Measurements from ENCODE around the gene OBSCN.

Gene OBSCN

GRCh38 chr1:228316589-228317387, 108.9 kb downstream of the OBSCN start:
- DNase-seq (ENCODE audit: low read depth in 2 of 3, low spot score in 1 of 3), result no peak

DNA sequence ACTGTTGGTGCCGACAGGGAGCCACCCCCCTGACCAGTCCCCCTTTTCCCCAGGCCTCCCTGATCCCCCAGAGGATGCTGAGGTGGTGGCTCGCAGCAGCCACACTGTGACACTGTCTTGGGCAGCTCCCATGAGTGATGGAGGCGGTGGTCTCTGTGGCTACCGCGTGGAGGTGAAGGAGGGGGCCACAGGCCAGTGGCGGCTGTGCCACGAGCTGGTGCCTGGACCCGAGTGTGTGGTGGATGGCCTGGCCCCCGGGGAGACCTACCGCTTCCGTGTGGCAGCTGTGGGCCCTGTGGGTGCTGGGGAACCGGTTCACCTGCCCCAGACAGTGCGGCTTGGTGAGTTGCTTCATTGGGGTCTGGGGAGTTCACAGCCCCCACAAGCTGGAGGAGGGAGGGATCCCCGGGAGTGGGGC, 109.6 kb downstream of the OBSCN start:
- DNase-seq (ENCODE audit: low read depth in 2 of 3, low spot score in 1 of 3), result no peak

- DNase-seq (ENCODE audit: low read depth in 2 of 3, low spot score in 1 of 3), result no peak
These were observed 110.3 kb downstream of the OBSCN start for GRCh38 chr1:228317891-228318810.

DNA sequence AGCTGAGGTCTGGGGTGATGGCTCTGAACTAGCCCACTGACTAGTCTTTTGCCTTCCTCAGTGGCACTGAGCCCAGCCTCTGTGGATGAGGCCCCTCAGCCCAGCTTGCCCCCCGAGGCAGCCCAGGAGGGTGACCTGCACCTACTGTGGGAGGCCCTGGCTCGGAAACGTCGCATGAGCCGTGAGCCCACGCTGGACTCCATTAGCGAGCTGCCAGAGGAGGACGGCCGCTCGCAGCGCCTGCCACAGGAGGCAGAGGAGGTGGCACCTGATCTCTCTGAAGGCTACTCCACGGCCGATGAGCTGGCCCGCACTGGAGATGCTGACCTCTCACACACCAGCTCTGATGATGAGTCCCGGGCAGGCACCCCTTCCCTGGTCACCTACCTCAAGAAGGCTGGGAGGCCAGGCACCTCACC, 111.0 kb downstream of the OBSCN start:
- DNase-seq (ENCODE audit: low read depth in 2 of 3, low spot score in 1 of 3), result no peak

GRCh38 chr1:228319352-228320088, 111.7 kb downstream of the OBSCN start:
- DNase-seq (ENCODE audit: low read depth in 2 of 3, low spot score in 1 of 3), result no peak

DNA sequence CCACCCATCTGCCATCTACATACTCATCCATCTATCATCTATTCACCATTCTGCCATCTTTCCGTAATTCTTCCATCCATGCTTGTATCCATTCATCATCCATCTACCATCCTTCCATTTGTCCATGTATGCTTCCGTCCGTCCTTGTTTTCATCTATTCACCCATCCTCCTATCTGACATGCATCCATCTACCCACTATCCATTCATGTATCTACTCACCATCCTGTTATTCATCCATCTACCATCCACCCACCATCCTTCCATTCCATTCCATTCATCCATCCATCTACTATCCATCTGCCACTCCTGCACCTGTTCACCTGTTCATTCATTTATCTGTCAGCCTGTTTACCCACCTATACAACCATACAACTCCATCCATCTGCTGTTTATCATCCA, 112.5 kb downstream of the OBSCN start:
- no peak for DNase-seq (ENCODE audit: low read depth in 2 of 3, low spot score in 1 of 3)

- no peak for DNase-seq (ENCODE audit: low read depth in 2 of 3, low spot score in 1 of 3)
These were observed 113.6 kb downstream of the OBSCN start for GRCh38 chr1:228321435-228321834.

DNA sequence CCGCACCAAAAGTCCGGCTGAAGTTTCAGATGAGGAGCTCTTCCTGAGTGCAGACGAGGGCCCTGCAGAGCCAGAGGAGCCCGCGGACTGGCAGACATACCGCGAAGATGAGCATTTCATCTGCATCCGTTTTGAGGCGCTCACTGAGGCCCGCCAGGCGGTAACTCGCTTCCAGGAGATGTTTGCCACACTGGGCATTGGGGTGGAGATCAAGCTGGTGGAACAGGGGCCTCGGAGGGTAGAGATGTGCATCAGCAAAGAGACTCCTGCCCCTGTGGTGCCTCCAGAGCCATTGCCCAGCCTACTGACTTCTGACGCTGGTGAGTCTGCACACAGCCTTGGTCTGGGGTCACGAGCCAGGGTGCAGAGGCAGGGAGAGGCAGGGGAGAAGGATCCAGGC, 114.1 kb downstream of the OBSCN start:
- no peak for DNase-seq (ENCODE audit: low read depth in 2 of 3, low spot score in 1 of 3)

GRCh38 chr1:228323401-228323800, 115.6 kb downstream of the OBSCN start:
- DNase-seq (ENCODE audit: low read depth in 2 of 3, low spot score in 1 of 3), result no peak

GRCh38 chr1:228325267-228325666, 117.4 kb downstream of the OBSCN start:
- no peak for DNase-seq (ENCODE audit: low read depth in 2 of 3, low spot score in 1 of 3)

- no peak for DNase-seq (ENCODE audit: low read depth in 2 of 3, low spot score in 1 of 3)
These were observed 122.0 kb downstream of the OBSCN start for GRCh38 chr1:228329887-228330286.

DNA sequence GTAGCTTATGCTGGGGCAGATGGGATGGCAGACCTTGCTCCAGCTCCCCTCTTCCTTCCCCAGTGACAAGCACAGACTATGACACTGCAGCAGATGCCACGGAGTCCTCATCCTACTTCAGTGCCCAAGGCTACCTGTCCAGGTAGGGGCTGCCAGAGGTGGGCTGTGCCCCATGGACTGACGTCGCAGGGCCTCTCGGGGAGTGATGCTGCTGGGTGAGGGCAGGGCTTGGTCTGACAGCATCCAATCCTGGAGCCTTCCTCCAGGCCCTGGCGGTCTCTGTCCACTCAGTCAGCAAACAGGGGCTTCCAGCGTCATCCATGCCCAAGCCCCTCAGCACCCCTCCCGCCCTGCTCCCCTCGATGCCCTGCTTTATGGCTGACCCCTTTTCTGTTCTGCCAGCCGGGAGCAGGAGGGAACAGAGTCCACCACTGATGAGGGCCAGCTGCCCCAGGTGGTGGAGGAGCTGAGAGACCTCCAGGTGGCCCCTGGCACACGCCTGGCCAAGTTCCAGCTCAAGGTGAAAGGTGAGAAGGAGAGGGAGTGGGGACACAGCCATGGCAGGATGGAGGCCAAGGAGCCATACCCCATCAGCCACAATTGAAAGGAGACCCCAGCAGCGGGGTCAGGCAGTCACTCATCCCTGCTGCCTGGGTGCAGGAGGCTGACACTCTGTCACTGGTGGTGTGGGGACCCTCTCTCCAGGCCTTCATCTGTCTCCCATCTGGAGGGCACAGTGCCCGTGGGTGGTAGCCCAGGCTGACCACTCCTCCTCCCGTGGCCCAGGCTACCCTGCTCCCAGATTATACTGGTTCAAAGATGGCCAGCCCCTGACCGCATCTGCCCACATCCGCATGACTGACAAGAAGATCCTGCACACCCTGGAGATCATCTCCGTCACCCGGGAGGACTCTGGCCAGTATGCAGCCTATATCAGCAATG, 125.2 kb downstream of the OBSCN start:
- DNase-seq (ENCODE audit: low read depth in 2 of 3, low spot score in 1 of 3), result no peak

DNA sequence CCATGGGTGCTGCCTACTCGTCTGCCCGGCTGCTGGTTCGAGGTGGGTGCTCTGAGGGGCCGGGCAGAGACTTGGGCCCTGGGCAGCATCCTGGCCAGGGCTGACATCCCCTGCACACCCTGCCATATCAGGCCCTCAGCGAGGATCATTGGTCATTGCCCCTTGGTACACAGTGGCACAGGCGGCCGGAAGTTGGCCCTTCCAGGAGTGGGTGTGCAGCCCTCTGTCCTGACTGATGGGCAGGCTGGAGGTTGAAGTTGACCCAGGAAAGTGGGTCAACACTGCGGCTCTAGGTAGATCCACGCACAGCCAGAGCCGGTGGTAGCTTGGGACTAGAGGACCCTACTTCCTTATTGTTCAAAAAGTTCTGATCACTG, 125.9 kb downstream of the OBSCN start:
- DNase-seq (ENCODE audit: low read depth in 2 of 3, low spot score in 1 of 3), result no peak

GRCh38 chr1:228334226-228334935, 126.5 kb downstream of the OBSCN start:
- DNase-seq (ENCODE audit: low read depth in 2 of 3, low spot score in 1 of 3), result no peak

DNA sequence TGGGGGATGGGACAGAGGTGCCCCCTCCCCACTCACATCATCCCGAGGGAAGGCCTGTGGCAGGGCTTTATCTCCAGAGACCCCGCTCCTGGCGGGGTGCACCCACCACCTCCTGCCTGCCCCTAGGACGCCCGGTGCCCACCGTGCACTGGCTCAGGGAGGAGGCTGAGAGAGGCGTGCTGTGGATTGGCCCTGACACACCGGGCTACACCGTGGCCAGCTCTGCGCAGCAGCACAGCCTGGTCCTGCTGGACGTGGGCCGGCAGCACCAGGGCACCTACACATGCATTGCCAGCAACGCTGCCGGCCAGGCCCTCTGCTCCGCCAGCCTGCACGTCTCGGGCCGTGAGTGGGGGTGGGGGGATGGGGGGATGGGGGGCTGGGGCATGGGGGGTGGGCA, 127.1 kb downstream of the OBSCN start:
- no peak for DNase-seq (ENCODE audit: low read depth in 2 of 3, low spot score in 1 of 3)

DNA sequence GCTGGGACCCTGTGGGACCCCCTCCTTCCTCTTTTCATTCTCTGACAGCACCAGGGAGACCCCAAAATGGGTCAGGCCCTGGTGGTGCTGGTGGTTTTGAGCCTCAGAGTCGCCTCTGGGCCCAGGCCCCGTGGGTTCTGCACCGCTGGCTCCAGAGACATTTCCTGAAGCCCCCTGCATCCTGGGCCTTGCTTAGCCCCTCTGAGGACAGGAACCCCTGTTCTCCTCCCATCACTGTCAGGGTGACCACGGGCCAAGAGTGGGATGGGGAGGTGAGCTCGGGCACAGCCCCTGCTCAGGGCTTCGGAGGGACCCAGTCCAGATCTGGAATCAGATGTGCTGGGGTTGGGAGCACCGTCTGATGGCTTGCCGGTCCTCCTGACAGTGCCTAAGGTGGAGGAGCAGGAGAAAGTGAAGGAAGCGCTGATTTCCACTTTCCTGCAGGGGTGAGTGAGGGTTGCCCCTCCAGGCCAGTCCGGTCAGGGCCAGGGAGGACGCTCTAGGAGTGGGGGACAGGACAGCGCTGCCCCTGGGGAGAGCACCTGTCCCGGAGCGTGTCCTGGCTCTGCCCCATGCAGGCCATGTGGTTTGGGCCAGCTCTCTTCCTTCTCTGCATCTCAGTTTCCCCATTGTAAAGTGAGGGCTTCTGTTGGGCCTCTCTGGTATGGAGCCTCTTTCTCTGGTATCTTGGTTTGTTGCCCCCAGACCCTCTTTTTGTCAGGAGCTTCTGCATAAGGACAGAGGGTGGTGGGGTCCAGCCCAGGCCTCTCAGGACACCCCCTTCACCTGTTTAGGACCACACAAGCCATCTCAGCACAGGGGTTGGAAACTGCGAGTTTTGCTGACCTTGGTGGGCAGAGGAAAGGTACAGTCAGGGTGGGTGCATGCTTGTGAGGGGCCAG, 127.8 kb downstream of the OBSCN start:
- no peak for DNase-seq (ENCODE audit: low read depth in 2 of 3, low spot score in 1 of 3)

- DNase-seq (ENCODE audit: low read depth in 2 of 3, low spot score in 1 of 3), result no peak
These were observed 128.6 kb downstream of the OBSCN start for GRCh38 chr1:228336308-228337030.

DNA sequence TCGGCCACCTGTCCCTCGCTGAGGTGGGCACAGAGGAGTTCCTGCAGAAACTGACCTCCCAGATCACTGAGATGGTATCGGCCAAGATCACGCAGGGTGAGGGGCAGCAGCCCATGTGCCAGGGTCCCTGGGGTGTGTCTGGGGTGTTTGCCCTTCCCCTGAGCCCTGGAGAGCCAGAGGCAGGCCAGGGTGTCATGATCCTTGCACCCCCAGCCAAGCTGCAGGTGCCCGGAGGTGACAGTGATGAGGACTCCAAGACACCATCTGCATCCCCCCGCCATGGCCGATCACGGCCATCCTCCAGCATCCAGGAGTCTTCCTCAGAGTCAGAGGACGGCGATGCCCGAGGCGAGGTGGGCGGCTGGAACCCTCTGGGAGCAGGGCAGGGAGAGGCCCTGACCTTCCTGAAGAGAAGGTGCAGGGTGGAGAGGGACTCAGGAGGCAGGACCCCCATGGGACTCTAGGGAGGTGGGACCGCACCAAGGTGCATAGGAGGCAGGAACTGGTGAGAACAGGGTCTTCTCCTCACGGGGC, 129.3 kb downstream of the OBSCN start:
- DNase-seq (ENCODE audit: low read depth in 2 of 3, low spot score in 1 of 3), result no peak

Measured in stimulated activated CD4-positive, alpha-beta T cell treated with anti-CD3 and anti-CD28 coated beads, Interleukin-12 subunit alpha, Interleukin-12 subunit beta, amount 100 ng/mL, for 48 hours (primary cell).